Fibroblast of mammary gland (primary cell): ENCODE results near the gene TECR.
"Not testable (repeated sequence)": the region's sequence is repeated elsewhere in the genome, so short reads cannot be mapped to it uniquely, and the experiment has no call there.

ENCODE experiments used
- DNase-seq: peaks from one replicate; pipeline ENCODE4 v3.0.0-alpha.2; 2010; ENCODE audit warnings: low read depth
- H3K4me3 ChIP-seq: 2 replicates; pipeline ENCODE4 v1.5.1; 2011; ENCODE audit warnings: low read depth, mild to moderate bottlenecking, low read length, moderate library complexity; ENCODE audit not compliant: control insufficient read depth
- TF ChIP-seq, protein P1 (sequence below): conservative IDR thresholded peaks from 2 replicates; pipeline ENCODE4 v1.5.1; 2011; ENCODE audit warnings: low read depth, low read length, inconsistent platforms; ENCODE audit not compliant: control insufficient read depth, insufficient read depth

Gene TECR

DNA sequence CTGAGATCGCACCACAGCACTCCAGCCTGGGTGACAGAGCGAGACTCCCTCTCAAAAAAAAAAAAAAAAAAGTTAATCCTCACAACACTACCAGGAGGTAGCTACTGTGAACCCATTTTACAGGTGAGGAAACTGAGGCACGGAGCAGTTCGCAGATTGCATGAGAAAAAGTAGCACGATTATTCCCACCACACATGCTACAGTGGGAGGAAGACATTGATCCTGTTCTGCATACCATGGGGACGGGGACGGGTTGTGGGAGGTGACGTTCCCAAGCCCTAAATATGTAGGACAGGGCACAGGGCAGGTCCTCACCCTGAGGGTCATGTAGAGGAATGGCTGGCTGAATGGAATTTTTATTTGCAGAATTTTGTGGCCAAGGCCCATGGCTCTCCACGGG is 77.2 kb downstream of the TECR start:
- TF ChIP-seq, protein P1, sequence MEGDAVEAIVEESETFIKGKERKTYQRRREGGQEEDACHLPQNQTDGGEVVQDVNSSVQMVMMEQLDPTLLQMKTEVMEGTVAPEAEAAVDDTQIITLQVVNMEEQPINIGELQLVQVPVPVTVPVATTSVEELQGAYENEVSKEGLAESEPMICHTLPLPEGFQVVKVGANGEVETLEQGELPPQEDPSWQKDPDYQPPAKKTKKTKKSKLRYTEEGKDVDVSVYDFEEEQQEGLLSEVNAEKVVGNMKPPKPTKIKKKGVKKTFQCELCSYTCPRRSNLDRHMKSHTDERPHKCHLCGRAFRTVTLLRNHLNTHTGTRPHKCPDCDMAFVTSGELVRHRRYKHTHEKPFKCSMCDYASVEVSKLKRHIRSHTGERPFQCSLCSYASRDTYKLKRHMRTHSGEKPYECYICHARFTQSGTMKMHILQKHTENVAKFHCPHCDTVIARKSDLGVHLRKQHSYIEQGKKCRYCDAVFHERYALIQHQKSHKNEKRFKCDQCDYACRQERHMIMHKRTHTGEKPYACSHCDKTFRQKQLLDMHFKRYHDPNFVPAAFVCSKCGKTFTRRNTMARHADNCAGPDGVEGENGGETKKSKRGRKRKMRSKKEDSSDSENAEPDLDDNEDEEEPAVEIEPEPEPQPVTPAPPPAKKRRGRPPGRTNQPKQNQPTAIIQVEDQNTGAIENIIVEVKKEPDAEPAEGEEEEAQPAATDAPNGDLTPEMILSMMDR: no peak
- DNase-seq: no peak
- H3K4me3 ChIP-seq: no peak overlapping the region

DNA sequence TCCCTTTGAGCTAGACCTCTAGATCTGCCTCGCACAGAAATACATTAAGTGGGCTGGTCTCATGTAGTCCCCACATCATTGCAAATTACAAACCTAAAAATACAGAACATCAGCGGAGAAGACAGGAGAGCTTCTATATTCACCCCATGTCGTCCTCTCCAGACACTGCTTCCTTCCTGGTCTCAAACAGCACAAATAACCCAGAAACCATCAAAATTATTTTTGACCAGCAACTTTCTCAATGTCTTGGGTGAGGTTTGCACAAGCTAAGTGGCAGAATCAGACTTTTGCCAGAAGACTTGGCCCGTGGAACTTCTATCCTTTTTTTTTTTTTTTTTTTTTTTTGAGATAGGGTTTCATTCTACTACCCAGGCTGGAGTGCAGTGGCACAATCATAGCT is 81.7 kb downstream of the TECR start:
- TF ChIP-seq, protein P1: no peak
- no peak overlapping the region for H3K4me3 ChIP-seq
- DNase-seq: no peak

DNA sequence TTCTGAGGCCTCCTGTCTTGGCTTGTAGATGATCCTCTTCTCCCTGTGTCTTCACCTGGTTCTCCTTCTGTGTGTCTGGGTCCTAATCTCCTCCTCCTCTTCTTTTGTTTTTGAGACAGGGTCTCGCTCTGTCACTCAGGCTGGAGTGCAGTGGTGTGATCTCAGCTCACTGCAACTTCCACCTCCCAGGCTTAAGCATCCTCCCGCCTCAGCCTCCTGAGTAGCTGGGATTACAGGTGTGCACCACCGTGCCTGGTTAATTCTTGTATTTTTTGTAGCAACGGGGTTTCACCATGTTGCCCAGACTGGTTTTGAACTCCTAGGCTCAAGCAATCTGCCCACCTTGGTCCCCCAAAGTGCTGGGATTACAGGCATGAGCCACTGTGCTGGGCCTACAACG is 82.8 kb downstream of the TECR start:
- DNase-seq: not testable (repeated sequence)

DNA sequence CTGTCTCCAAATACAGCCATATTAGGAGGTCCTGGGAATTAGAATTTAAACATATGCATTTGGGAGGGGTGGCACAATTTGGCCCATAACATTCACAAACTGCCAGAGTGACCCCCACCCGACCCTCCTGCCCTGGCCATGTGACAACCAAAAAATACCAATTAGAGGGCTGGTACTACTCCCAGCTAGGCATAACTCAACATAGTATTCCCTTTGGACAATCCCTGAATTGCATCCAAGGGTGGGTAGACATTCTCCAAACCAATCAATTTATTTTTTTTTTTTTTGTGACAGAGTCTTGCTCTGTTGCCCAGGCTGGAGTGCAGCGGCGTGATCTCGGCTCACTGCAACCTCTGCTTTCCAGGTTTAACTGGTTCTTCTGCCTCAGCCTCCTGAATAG is 83.3 kb downstream of the TECR start:
- H3K4me3 ChIP-seq: no peak overlapping the region
- TF ChIP-seq, protein P1: no peak
- no peak for DNase-seq

More for the DNA sequence above, 82.8 kb downstream of the TECR start:
- not testable (repeated sequence) for H3K4me3 ChIP-seq

DNA sequence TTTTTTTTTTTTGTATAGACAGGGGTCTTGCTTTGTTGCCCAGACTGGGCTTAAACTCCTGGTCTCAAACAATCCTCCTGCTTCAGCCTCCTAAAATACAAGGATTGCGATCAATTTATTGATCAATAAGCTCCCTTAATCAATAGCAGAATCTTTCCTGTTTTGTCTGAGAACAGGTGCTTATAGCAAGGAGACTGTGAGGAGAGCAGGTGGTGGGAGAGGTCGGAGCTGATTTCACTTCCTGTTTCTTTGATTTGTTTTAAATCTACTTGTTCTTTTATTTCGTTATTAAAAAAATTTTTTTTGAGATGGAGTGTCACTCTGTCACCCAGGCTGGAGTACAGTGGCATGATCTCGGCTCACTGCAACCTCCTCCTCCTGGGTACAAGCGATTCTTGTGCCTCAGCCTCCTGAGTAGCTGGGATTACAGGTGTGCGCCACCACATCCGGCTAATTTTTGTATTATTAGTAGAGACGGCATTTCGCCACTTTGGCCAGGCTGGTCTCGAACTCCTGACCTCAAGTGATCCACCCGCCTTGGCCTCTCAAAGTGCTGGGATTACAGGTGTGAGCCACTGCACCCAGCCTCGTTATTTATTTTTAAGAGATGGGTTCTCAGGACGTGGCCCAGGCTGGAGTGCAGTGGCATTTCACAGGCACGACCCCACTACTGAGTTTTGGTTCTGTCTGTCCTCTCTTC is 84.2 kb downstream of the TECR start:
- not testable (repeated sequence) for H3K4me3 ChIP-seq, DNase-seq

DNA sequence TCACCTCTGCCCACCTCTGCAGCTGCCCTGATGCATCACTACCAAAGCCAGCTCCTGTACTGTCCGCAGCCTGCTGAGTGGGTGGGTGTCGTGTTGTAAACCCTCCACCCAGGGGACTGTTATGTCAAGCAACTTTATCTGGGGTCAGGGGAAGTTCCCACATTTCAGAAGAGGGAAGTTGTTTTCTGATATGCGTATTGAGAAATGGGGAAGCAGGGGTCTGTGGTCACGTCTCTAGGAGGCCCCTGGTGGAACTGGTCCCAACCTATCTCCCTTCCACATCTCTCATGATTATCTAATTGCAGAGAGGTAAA is 84.7 kb downstream of the TECR start:
- TF ChIP-seq, protein P1: no peak
- no peak for DNase-seq
- H3K4me3 ChIP-seq: no peak overlapping the region
